ENCODE measurements around the gene SSBP2.

Gene SSBP2

GRCh38 chr5:81558188-81558587 lies 192.7 kb downstream of the SSBP2 start:
- Mint-ChIP-seq H3K27ac (peak overlapping the region; percentile 61), H3K4me3 (no peak overlapping the region), H3K4me1 (peaks cover 5% of the 10 kb centered on the region), H3K27me3 (ENCODE audit: low read depth, poor library complexity) (no peaks in the 10 kb centered on the region), H3K9me3 (no peaks in the 10 kb centered on the region), H3K36me3 (ENCODE audit: low read depth) (peaks cover 9% of the 10 kb centered on the region)
- DNase-seq, result no peak
- TF ChIP-seq CTCF (IDR thresholded peaks at IDR 0.05), result no peak

GRCh38 chr5:81556809-81557208 lies 194.1 kb downstream of the SSBP2 start:
- no peak overlapping the region for H3K4me3 Mint-ChIP-seq
- H3K4me1 Mint-ChIP-seq, result peaks cover 5% of the 10 kb centered on the region
- H3K36me3 Mint-ChIP-seq (ENCODE audit: low read depth), result peaks cover 9% of the 10 kb centered on the region
- no peaks in the 10 kb centered on the region for H3K27me3 Mint-ChIP-seq (ENCODE audit: low read depth, poor library complexity)
- H3K27ac Mint-ChIP-seq, result peak overlapping the region; percentile 46
- TF ChIP-seq CTCF (IDR thresholded peaks at IDR 0.05), result no peak
- H3K9me3 Mint-ChIP-seq, result no peaks in the 10 kb centered on the region
- no peak for DNase-seq

GRCh38 chr5:81555865-81556264 lies 195.0 kb downstream of the SSBP2 start:
- no peak for DNase-seq
- Mint-ChIP-seq H3K27ac (no peak overlapping the region), H3K9me3 (no peaks in the 10 kb centered on the region), H3K4me3 (no peak overlapping the region), H3K27me3 (ENCODE audit: low read depth, poor library complexity) (no peaks in the 10 kb centered on the region), H3K4me1 (peaks cover 5% of the 10 kb centered on the region), H3K36me3 (ENCODE audit: low read depth) (peaks cover 9% of the 10 kb centered on the region)
- TF ChIP-seq CTCF (IDR thresholded peaks at IDR 0.05), result no peak

GRCh38 chr5:81554647-81555046 lies 196.2 kb downstream of the SSBP2 start:
- Mint-ChIP-seq H3K4me3 (no peak overlapping the region), H3K9me3 (no peaks in the 10 kb centered on the region), H3K27ac (no peak overlapping the region), H3K27me3 (ENCODE audit: low read depth, poor library complexity) (no peaks in the 10 kb centered on the region), H3K4me1 (peaks cover 5% of the 10 kb centered on the region), H3K36me3 (ENCODE audit: low read depth) (peaks cover 21% of the 10 kb centered on the region)
- no peak for TF ChIP-seq CTCF (IDR thresholded peaks at IDR 0.05)
- DNase-seq, result no peak

- H3K4me1 Mint-ChIP-seq, result peaks cover 5% of the 10 kb centered on the region
- no peaks in the 10 kb centered on the region for H3K9me3 Mint-ChIP-seq
- peaks cover 28% of the 10 kb centered on the region for H3K36me3 Mint-ChIP-seq (ENCODE audit: low read depth)
- H3K4me3 Mint-ChIP-seq, result no peak overlapping the region
- H3K27ac Mint-ChIP-seq, result peak overlapping the region; percentile 88
- TF ChIP-seq CTCF (IDR thresholded peaks at IDR 0.05), result no peak
- no peak for DNase-seq
- no peaks in the 10 kb centered on the region for H3K27me3 Mint-ChIP-seq (ENCODE audit: low read depth, poor library complexity)
These were observed 197.2 kb downstream of the SSBP2 start for GRCh38 chr5:81553567-81554212.

GRCh38 chr5:81552852-81553566 lies 197.9 kb downstream of the SSBP2 start:
- H3K27me3 Mint-ChIP-seq (ENCODE audit: low read depth, poor library complexity), result no peaks in the 10 kb centered on the region
- H3K9me3 Mint-ChIP-seq, result no peaks in the 10 kb centered on the region
- no peak for DNase-seq
- TF ChIP-seq CTCF (IDR thresholded peaks at IDR 0.05), result no peak
- peaks cover 27% of the 10 kb centered on the region for H3K36me3 Mint-ChIP-seq (ENCODE audit: low read depth)
- H3K4me1 Mint-ChIP-seq, result peaks cover under 1% of the 10 kb centered on the region
- H3K27ac Mint-ChIP-seq, result peak overlapping the region; percentile 65
- H3K4me3 Mint-ChIP-seq, result no peak overlapping the region

Data from nephron progenitor cell (in vitro differentiated cells).